Suprapubic skin (tissue), 4 donors: Measurements from ENCODE around the gene KLK2. TPM values are rescaled to one million over a fixed set of nuclear protein-coding genes. Genes with fewer than 3 reads are reported as not detected.

ENCODE experiments used
- DNase-seq, 2 donors: peaks; one replicate each; pipeline ENCODE4 v3.0.0-alpha.2; 2019; ENCODE audit warnings: low spot score in 2 of 2
- H3K27ac ChIP-seq: fragments of 200-600 bp; sonication (generic); one replicate; pipeline ENCODE4 v1.5.1; 2019
- H3K27me3 ChIP-seq: fragments of 200-600 bp; sonication (generic); one replicate; pipeline ENCODE4 v1.5.1; 2019
- H3K36me3 ChIP-seq: fragments of 200-600 bp; sonication (generic); one replicate; pipeline ENCODE4 v1.5.1; 2019
- H3K4me1 ChIP-seq: fragments of 200-600 bp; sonication (generic); one replicate; pipeline ENCODE4 v1.5.1; 2019
- H3K4me3 ChIP-seq: fragments of 200-600 bp; sonication (generic); one replicate; pipeline ENCODE4 v1.5.1; 2019; ENCODE audit warnings: mild to moderate bottlenecking
- H3K9me3 ChIP-seq: fragments of 200-600 bp; sonication (generic); one replicate; pipeline ENCODE4 v1.5.1; 2019
- EP300 ChIP-seq: sonication (generic); formaldehyde crosslinking; IDR thresholded peaks from one replicate; pipeline ENCODE4 v1.6.1; 2017; ENCODE audit warnings: antibody characterized with exemption
- POLR2A ChIP-seq, 2 donors: fragments of 450-650 bp; IDR thresholded peaks; one replicate each; pipeline ENCODE4 v1.6.1; 2017; ENCODE audit warnings: antibody characterized with exemption in 2 of 2, mild to moderate bottlenecking in 2 of 2, moderate library complexity in 2 of 2
- POLR2AphosphoS5 ChIP-seq, 3 donors: sonication (generic); formaldehyde crosslinking; IDR thresholded peaks; one replicate each; pipeline ENCODE4 v1.6.1; 2017; ENCODE audit warnings: antibody characterized with exemption in 3 of 3
- WGBS: methylation state at CpG from one replicate; pipeline ENCODE4 v1.1.5; 2018; 5-methylcytosine and 5-hydroxymethylcytosine counted together
- total RNA-seq, 4 donors: library from RNA; depleted of rRNA; stranded (reverse); fragments of >200 nt; gene quantifications; one replicate each; pipeline ENCODE4 v1.1.0, GENCODE V29; 2016
- TF ChIP-seq, protein P1 (sequence below), 2 donors: fragments of 200-600 bp in 1 of 2; fragments of 450-650 bp in 1 of 2; sonication (generic) in 1 of 2; IDR thresholded peaks; one replicate each; pipeline ENCODE4 v1.5.1; 2016 to 2019; ENCODE audit warnings: antibody characterized with exemption in 2 of 2, mild to moderate bottlenecking in 1 of 2, moderate library complexity in 1 of 2

KLK2 gene
- total RNA-seq, 4 donors from 2014 or later: not detected

DNA sequence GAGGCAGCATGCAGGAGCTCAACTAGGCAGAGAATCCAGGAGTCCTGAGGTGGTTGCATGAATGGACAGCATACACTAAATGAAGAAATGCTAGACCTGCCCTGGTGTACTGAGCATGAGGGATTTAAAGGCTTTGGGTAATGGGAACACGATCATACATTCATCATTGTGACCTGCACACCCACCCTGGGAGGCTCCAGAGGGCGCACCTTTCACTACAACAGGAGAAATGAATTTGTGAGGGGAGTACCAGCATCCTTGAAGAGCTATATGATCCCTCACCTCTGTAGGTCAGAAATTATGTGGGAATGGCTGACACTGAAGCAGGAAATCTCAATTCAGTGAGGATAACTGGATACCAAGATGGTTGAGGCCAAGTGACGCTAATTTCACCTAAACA lies 8.9 kb downstream of the KLK2 start:
- TF ChIP-seq POLR2AphosphoS5 (IDR thresholded peaks at IDR 0.05) (no peak), POLR2A (IDR thresholded peaks at IDR 0.05) (no peak), EP300 (no peak)
- TF ChIP-seq, protein P1, sequence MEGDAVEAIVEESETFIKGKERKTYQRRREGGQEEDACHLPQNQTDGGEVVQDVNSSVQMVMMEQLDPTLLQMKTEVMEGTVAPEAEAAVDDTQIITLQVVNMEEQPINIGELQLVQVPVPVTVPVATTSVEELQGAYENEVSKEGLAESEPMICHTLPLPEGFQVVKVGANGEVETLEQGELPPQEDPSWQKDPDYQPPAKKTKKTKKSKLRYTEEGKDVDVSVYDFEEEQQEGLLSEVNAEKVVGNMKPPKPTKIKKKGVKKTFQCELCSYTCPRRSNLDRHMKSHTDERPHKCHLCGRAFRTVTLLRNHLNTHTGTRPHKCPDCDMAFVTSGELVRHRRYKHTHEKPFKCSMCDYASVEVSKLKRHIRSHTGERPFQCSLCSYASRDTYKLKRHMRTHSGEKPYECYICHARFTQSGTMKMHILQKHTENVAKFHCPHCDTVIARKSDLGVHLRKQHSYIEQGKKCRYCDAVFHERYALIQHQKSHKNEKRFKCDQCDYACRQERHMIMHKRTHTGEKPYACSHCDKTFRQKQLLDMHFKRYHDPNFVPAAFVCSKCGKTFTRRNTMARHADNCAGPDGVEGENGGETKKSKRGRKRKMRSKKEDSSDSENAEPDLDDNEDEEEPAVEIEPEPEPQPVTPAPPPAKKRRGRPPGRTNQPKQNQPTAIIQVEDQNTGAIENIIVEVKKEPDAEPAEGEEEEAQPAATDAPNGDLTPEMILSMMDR (IDR thresholded peaks at IDR 0.05): no peak
- no peaks in the 10 kb centered on the region for H3K4me1 ChIP-seq
- peaks cover 33% of the 10 kb centered on the region for H3K27me3 ChIP-seq
- no peak overlapping the region for H3K27ac ChIP-seq
- no peaks in the 10 kb centered on the region for H3K9me3 ChIP-seq
- no peak for DNase-seq
- H3K4me3 ChIP-seq: no peak overlapping the region
- WGBS: 53% methylated on average over 3 of the region's 3 CpGs
- no peaks in the 10 kb centered on the region for H3K36me3 ChIP-seq

DNA sequence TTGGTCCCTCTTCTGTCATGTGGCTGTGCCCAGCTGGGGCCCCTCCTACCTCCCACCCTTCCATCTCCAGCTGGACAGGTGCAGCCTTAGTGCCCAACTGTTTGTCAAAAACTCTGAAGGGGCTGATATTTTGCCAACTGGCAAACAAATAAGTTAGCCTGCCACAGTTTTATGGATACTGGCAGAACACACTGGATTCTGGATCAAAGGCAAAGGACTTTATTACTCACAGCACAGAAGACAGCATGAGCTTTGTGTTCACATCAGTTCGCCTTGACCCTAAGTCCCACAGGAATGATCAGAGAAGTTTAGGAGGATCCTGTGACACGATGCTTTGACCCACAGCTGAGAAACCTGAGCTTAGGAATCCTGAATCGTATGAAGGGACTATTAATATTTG lies 16.4 kb downstream of the KLK2 start:
- no peak for DNase-seq
- WGBS: 62% methylated on average over 3 of the region's 3 CpGs
- Histone ChIP-seq H3K9me3 (no peaks in the 10 kb centered on the region), H3K27me3 (peaks cover 20% of the 10 kb centered on the region), H3K4me3 (no peak overlapping the region), H3K27ac (no peak overlapping the region), H3K4me1 (no peaks in the 10 kb centered on the region), H3K36me3 (no peaks in the 10 kb centered on the region)
- TF ChIP-seq, protein P1 (IDR thresholded peaks at IDR 0.05): no peak
- no peak for TF ChIP-seq POLR2AphosphoS5 (IDR thresholded peaks at IDR 0.05)
- TF ChIP-seq POLR2A (IDR thresholded peaks at IDR 0.05): no peak
- TF ChIP-seq EP300: no peak

DNA sequence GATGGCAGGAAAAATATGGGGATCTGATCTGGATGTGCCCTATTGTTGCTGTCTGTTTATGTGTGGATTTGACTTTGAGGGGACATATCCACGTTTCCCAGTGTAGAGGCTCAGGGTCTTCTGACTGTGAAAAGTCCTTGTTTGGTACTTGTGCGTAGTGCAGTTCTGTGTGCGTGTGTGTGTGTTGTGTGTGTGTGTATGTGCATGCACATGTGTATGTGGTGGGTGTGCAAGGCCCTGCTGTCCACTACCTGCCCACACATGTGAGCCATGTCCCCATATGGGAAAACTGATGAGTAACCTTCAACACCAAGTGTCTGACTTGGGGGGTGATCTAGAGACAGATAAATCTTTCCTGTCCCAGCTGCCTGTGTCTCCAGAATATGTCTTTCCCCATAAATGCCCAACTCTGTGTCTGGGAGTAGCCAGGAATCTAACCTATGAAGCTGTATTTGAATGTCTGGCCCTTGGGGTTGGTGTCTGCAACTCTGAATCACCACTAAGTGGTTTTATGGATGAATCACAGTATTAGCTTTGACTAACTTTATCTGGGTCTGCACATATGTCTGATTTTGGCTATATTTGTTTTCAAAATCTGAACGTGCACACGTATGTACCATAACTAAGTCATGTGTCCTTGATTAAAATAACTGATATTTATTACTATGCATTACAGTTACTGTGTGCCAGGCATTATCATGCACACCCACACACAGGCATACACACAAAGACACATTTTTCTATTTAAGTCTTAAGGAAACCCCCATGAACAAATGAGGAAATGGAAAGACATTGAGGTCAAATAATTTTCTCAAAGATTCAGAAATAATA lies 17.4 kb downstream of the KLK2 start:
- no peaks in the 10 kb centered on the region for H3K9me3 ChIP-seq
- DNase-seq: no peak
- WGBS: 49% methylated on average over 5 of the region's 5 CpGs
- peaks cover 20% of the 10 kb centered on the region for H3K27me3 ChIP-seq
- H3K36me3 ChIP-seq: no peaks in the 10 kb centered on the region
- no peak overlapping the region for H3K27ac ChIP-seq
- H3K4me1 ChIP-seq: no peaks in the 10 kb centered on the region
- no peak for TF ChIP-seq POLR2AphosphoS5 (IDR thresholded peaks at IDR 0.05)
- TF ChIP-seq, protein P1 (IDR thresholded peaks at IDR 0.05): no peak
- no peak for TF ChIP-seq POLR2A (IDR thresholded peaks at IDR 0.05)
- TF ChIP-seq EP300: no peak
- no peak overlapping the region for H3K4me3 ChIP-seq

DNA sequence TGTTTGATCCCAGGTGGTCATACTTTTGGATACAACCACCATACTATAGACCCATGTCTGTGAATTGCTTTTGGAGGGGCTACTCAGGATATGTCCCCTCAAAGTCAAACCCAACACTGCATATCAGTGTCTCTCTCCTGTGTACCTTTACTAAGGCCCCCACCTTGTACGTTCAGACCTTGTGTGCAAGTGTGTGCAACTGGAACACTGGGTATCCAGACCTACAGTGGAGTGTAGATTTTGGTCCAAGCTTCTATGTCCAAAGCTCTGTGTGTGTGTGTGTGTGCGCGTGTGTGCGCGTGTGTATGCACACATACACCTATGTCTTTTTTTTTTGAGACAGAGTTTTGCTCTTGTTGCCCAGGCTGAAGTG lies 18.0 kb downstream of the KLK2 start:
- no peak for TF ChIP-seq EP300
- TF ChIP-seq, protein P1 (IDR thresholded peaks at IDR 0.05): no peak
- no peak for TF ChIP-seq POLR2A (IDR thresholded peaks at IDR 0.05)
- TF ChIP-seq POLR2AphosphoS5 (IDR thresholded peaks at IDR 0.05): no peak
- 94% methylated on average over 5 of the region's 5 CpGs for WGBS
- Histone ChIP-seq H3K4me1 (no peaks in the 10 kb centered on the region), H3K36me3 (no peaks in the 10 kb centered on the region), H3K27me3 (peaks cover 20% of the 10 kb centered on the region), H3K9me3 (no peaks in the 10 kb centered on the region), H3K4me3 (no peak overlapping the region), H3K27ac (no peak overlapping the region)
- no peak for DNase-seq

DNA sequence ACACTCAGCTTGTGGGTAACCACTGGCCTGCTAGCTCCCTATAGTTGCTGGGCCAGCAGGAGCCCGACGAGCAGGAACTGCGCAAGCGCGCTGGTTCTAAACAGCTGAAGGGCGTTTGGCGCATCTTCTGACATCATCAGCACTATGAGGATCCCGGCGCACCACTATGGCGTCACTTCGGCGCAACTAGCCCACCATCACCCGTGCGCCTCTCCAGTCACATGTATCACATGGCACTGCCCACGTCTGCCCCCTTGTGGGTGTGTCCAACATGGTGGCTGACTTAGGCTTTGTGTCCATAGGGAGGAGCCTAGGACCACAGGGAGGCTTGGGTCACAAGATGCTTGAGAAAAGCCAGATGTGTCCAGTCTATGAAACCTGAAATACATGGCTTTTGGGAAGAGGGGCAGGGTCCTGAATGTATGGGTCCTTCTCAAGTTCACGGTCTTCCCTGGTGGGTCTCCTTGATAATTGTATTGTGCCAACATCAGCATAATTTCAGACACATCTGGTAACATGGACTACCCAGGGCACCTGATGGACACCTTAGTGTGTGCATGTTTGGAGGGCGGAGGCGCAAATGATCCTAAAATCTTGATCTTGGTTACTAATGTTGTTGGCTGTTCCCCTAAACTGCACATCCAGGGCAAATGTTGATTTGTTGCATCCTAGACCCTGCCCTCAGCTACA lies 20.0 kb downstream of the KLK2 start:
- WGBS: 97% methylated on average over 17 of the region's 18 CpGs
- no peak for TF ChIP-seq POLR2A (IDR thresholded peaks at IDR 0.05)
- no peak for TF ChIP-seq POLR2AphosphoS5 (IDR thresholded peaks at IDR 0.05)
- TF ChIP-seq, protein P1 (IDR thresholded peaks at IDR 0.05): no peak
- TF ChIP-seq EP300: no peak
- DNase-seq: no peak

More for the DNA sequence above, 20.0 kb downstream of the KLK2 start:
- Histone ChIP-seq H3K36me3 (no peaks in the 10 kb centered on the region), H3K27me3 (peaks cover 15% of the 10 kb centered on the region), H3K9me3 (no peaks in the 10 kb centered on the region), H3K27ac (no peak overlapping the region), H3K4me3 (no peak overlapping the region), H3K4me1 (no peaks in the 10 kb centered on the region)
